ENCODE measurements around the gene MOB2. TPM values are rescaled to one million over a fixed set of nuclear protein-coding genes. Genes with fewer than 3 reads are reported as not detected.

The MOB2 gene
- total RNA-seq, 1 experiment from 2014 or later, result 29.8 TPM

DNA sequence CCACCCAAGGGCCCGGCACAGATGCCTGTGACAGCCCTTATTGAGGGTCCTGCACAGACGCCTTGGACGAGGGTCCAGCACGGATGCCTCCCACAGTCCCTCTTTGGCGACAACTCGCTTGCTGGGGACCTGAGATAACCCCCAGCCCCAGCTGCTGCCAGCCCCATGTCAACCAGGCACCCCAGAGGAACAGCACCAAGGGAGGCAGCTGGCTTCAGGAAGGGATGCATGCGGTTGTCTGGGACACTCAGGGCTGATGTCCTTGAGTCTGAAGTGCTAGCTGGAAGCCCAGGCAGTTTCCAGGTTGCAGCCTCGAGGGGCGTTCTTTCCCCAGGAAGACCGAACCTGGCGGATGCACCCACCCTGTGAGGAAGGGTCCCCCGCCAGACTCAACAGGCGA is 33.8 kb downstream of the MOB2 start:
- no TSS peak for BruUV-seq (replicated peaks)
- intact Hi-C loops (cut with micrococcal nuclease; ENCODE audit: unreplicated experiment), result loop anchor here (2.0 kb wide), 1 partner anchor 62 kb away; no protein-coding TSS in a partner anchor
- no peak for TF ChIP-seq CTCF (IDR thresholded peaks at IDR 0.05; ENCODE audit: unreplicated experiment)

GRCh38 chr11:1451781-1452470 is 34.7 kb downstream of the MOB2 start:
- no TSS peak for BruUV-seq (replicated peaks)
- H3K36me3 Mint-ChIP-seq (ENCODE audit: insufficient read depth, unreplicated experiment), result peaks cover 12% of the 10 kb centered on the region
- no peaks in the 10 kb centered on the region for H3K9me3 Mint-ChIP-seq (ENCODE audit: low read depth, unreplicated experiment)
- no peaks in the 10 kb centered on the region for H3K4me1 Mint-ChIP-seq (ENCODE audit: low read depth, unreplicated experiment)
- CTCF ChIA-PET, result no interaction called here
- DNase-seq, result no peak
- no peak overlapping the region for H3K27ac Mint-ChIP-seq (ENCODE audit: unreplicated experiment)
- no peak for TF ChIP-seq CTCF (IDR thresholded peaks at IDR 0.05; ENCODE audit: unreplicated experiment)
- intact Hi-C loops (cut with micrococcal nuclease; ENCODE audit: unreplicated experiment), result loop anchor here (2.0 kb wide), 1 partner anchor 63 kb away; no protein-coding TSS in a partner anchor
- H3K27me3 Mint-ChIP-seq (ENCODE audit: unreplicated experiment), result peaks cover 45% of the 10 kb centered on the region
- no peak overlapping the region for H3K4me3 Mint-ChIP-seq (ENCODE audit: low read depth, unreplicated experiment)

More for the DNA sequence above, 33.8 kb downstream of the MOB2 start:
- CTCF ChIA-PET, result no interaction called here
- Mint-ChIP-seq H3K27ac (ENCODE audit: unreplicated experiment) (no peak overlapping the region), H3K4me1 (ENCODE audit: low read depth, unreplicated experiment) (no peaks in the 10 kb centered on the region), H3K9me3 (ENCODE audit: low read depth, unreplicated experiment) (no peaks in the 10 kb centered on the region), H3K36me3 (ENCODE audit: insufficient read depth, unreplicated experiment) (peaks cover 12% of the 10 kb centered on the region), H3K4me3 (ENCODE audit: low read depth, unreplicated experiment) (no peak overlapping the region), H3K27me3 (ENCODE audit: unreplicated experiment) (peaks cover 45% of the 10 kb centered on the region)
- DNase-seq, result no peak

GRCh38 chr11:1450949-1451710 is 35.4 kb downstream of the MOB2 start:
- H3K27me3 Mint-ChIP-seq (ENCODE audit: unreplicated experiment), result peaks cover 45% of the 10 kb centered on the region
- no peak overlapping the region for H3K27ac Mint-ChIP-seq (ENCODE audit: unreplicated experiment)
- no peaks in the 10 kb centered on the region for H3K9me3 Mint-ChIP-seq (ENCODE audit: low read depth, unreplicated experiment)
- no TSS peak for BruUV-seq (replicated peaks)
- peak; percentile 18 for DNase-seq
- CTCF ChIA-PET, result no interaction called here
- no peak overlapping the region for H3K4me3 Mint-ChIP-seq (ENCODE audit: low read depth, unreplicated experiment)
- H3K36me3 Mint-ChIP-seq (ENCODE audit: insufficient read depth, unreplicated experiment), result peaks cover 12% of the 10 kb centered on the region
- intact Hi-C loops (cut with micrococcal nuclease; ENCODE audit: unreplicated experiment), result no loop called here
- TF ChIP-seq CTCF (IDR thresholded peaks at IDR 0.05; ENCODE audit: unreplicated experiment), result no peak
- H3K4me1 Mint-ChIP-seq (ENCODE audit: low read depth, unreplicated experiment), result no peaks in the 10 kb centered on the region

GRCh38 chr11:1450344-1450875 is 36.2 kb downstream of the MOB2 start:
- H3K9me3 Mint-ChIP-seq (ENCODE audit: low read depth, unreplicated experiment), result no peaks in the 10 kb centered on the region
- TF ChIP-seq CTCF (IDR thresholded peaks at IDR 0.05; ENCODE audit: unreplicated experiment), result no peak
- intact Hi-C loops (cut with micrococcal nuclease; ENCODE audit: unreplicated experiment), result no loop called here
- H3K27me3 Mint-ChIP-seq (ENCODE audit: unreplicated experiment), result peaks cover 45% of the 10 kb centered on the region
- no TSS peak for BruUV-seq (replicated peaks)
- H3K27ac Mint-ChIP-seq (ENCODE audit: unreplicated experiment), result no peak overlapping the region
- H3K4me1 Mint-ChIP-seq (ENCODE audit: low read depth, unreplicated experiment), result no peaks in the 10 kb centered on the region
- no peak overlapping the region for H3K4me3 Mint-ChIP-seq (ENCODE audit: low read depth, unreplicated experiment)
- CTCF ChIA-PET, result interaction anchor here (0.8 kb wide), 1 partner anchor 20 kb away, joined by 5 read pairs; no protein-coding TSS in a partner anchor
- peak; percentile 17 for DNase-seq
- H3K36me3 Mint-ChIP-seq (ENCODE audit: insufficient read depth, unreplicated experiment), result peaks cover 12% of the 10 kb centered on the region
